MM.1S (cell line): ENCODE results near the gene PRKAG2.

Experiments
- DNase-seq: peaks from one replicate; pipeline ENCODE4 v3.0.0-alpha.2; 2015
- H2AFZ ChIP-seq: fragments of 300-600 bp; sonication (generic); 2 replicates; pipeline ENCODE4 v1.6.0; 2016; ENCODE audit warnings: antibody characterized with exemption, low read length
- H3F3A ChIP-seq: fragments of 300-600 bp; sonication (generic); 2 replicates; pipeline ENCODE4 v1.6.1; 2016; ENCODE audit warnings: mild to moderate bottlenecking, antibody characterized with exemption, low read length, moderate library complexity, mixed read lengths; ENCODE audit not compliant: insufficient read depth
- H3K27ac ChIP-seq: fragments of 300-600 bp; sonication (generic); 2 replicates; pipeline ENCODE4 v1.5.1; 2016; ENCODE audit warnings: mild to moderate bottlenecking, low read length
- H3K27me3 ChIP-seq: fragments of 300-600 bp; sonication (generic); replicated peaks from 2 replicates; pipeline ENCODE4 v1.6.0; 2016; ENCODE audit warnings: low read length; ENCODE audit not compliant: insufficient read depth
- H3K36me3 ChIP-seq: fragments of 300-600 bp; sonication (generic); replicated peaks from 2 replicates; pipeline ENCODE4 v1.6.1; 2016; ENCODE audit warnings: mild to moderate bottlenecking, low read length, mixed read lengths; ENCODE audit not compliant: insufficient read depth
- H3K4me1 ChIP-seq: fragments of 300-600 bp; sonication (generic); 2 replicates; pipeline ENCODE4 v1.6.1; 2016; ENCODE audit warnings: low read length, mixed read lengths
- H3K4me2 ChIP-seq: fragments of 300-600 bp; sonication (generic); 2 replicates; pipeline ENCODE4 v1.6.0; 2016; ENCODE audit warnings: low read depth, low read length
- H3K4me3 ChIP-seq: fragments of 300-600 bp; sonication (generic); 2 replicates; pipeline ENCODE4 v1.5.1; 2016; ENCODE audit warnings: low read length, mixed read lengths
- H3K79me2 ChIP-seq: fragments of 300-600 bp; sonication (generic); 2 replicates; pipeline ENCODE4 v1.6.1; 2016; ENCODE audit warnings: mixed run types, low read length, mixed read lengths
- H3K9ac ChIP-seq: fragments of 300-600 bp; sonication (generic); 2 replicates; pipeline ENCODE4 v1.6.1; 2016; ENCODE audit warnings: low read length, mixed read lengths
- H3K9me2 ChIP-seq: fragments of 300-600 bp; sonication (generic); replicated peaks from 2 replicates; pipeline ENCODE4 v1.6.1; 2016; ENCODE audit warnings: mild to moderate bottlenecking, low read length, mixed read lengths; ENCODE audit not compliant: insufficient read depth
- H3K9me3 ChIP-seq: fragments of 300-600 bp; sonication (generic); replicated peaks from 2 replicates; pipeline ENCODE4 v1.6.1; 2016; ENCODE audit warnings: mild to moderate bottlenecking, low read length, mixed read lengths; ENCODE audit not compliant: insufficient read depth
- H4K20me1 ChIP-seq: fragments of 300-600 bp; sonication (generic); 2 replicates; pipeline ENCODE4 v1.6.1; 2016; ENCODE audit warnings: mild to moderate bottlenecking, low read length, moderate library complexity, mixed read lengths; ENCODE audit not compliant: insufficient read depth
- CTCF ChIP-seq: fragments of 300-600 bp; sonication (generic); IDR thresholded peaks from 2 replicates; pipeline ENCODE4 v1.5.1; 2016; ENCODE audit warnings: antibody characterized with exemption, low read length, mixed read lengths
- EZH2 ChIP-seq: fragments of 300-600 bp; sonication (generic); optimal IDR thresholded peaks from 2 replicates; pipeline ENCODE3; 2017; ENCODE audit warnings: low read depth, mild to moderate bottlenecking, antibody characterized with exemption, low read length, mixed read lengths
- EZH2phosphoT487 ChIP-seq: fragments of 300-600 bp; sonication (generic); IDR thresholded peaks from 2 replicates; pipeline ENCODE4 v1.6.1; 2018; ENCODE audit warnings: antibody characterized with exemption, low read length

PRKAG2 gene

GRCh38 chr7:151694828-151695580 is 181.9 kb downstream of the PRKAG2 start:
- Histone ChIP-seq H3K36me3 (no peaks in the 10 kb centered on the region), H3K9ac (no peak overlapping the region), H3K4me2 (no peak overlapping the region), H3K27me3 (peaks cover 9% of the 10 kb centered on the region; the same call in 1 of the 2 replicates), H4K20me1 (no peaks in the 10 kb centered on the region), H3K4me3 (no peak overlapping the region), H3K79me2 (no peaks in the 10 kb centered on the region), H3K9me2 (no peaks in the 10 kb centered on the region), H3F3A (no peaks in the 10 kb centered on the region), H3K4me1 (no peaks in the 10 kb centered on the region), H2AFZ (no peak overlapping the region), H3K27ac (no peak overlapping the region), H3K9me3 (no peaks in the 10 kb centered on the region)
- no peak for DNase-seq
- TF ChIP-seq EZH2 (no peak), CTCF (no peak), EZH2phosphoT487 (no peak)

- H3K27ac ChIP-seq, result no peak overlapping the region
- H3K36me3 ChIP-seq, result no peaks in the 10 kb centered on the region
- no peak for TF ChIP-seq EZH2
- TF ChIP-seq EZH2phosphoT487, result no peak
- no peak for TF ChIP-seq CTCF
- H3K4me2 ChIP-seq, result no peak overlapping the region
- no peak overlapping the region for H3K9ac ChIP-seq
- H3K27me3 ChIP-seq, result peaks cover 14% of the 10 kb centered on the region; the same call in 1 of the 2 replicates
- H3K9me3 ChIP-seq, result no peaks in the 10 kb centered on the region
- no peak overlapping the region for H3K4me3 ChIP-seq
- H3F3A ChIP-seq, result no peaks in the 10 kb centered on the region
- no peaks in the 10 kb centered on the region for H3K79me2 ChIP-seq
- H2AFZ ChIP-seq, result no peak overlapping the region
- no peak for DNase-seq
- no peaks in the 10 kb centered on the region for H3K9me2 ChIP-seq
- H3K4me1 ChIP-seq, result no peaks in the 10 kb centered on the region
- no peaks in the 10 kb centered on the region for H4K20me1 ChIP-seq
These were observed 182.5 kb downstream of the PRKAG2 start for GRCh38 chr7:151694441-151694827.

- H2AFZ ChIP-seq, result no peak overlapping the region
- H3K4me1 ChIP-seq, result no peaks in the 10 kb centered on the region
- H3K27ac ChIP-seq, result no peak overlapping the region
- no peaks in the 10 kb centered on the region for H3F3A ChIP-seq
- no peak overlapping the region for H3K9ac ChIP-seq
- no peaks in the 10 kb centered on the region for H3K36me3 ChIP-seq
- H3K27me3 ChIP-seq, result peaks cover 14% of the 10 kb centered on the region; the same call in 1 of the 2 replicates
- no peaks in the 10 kb centered on the region for H3K79me2 ChIP-seq
- no peak overlapping the region for H3K4me3 ChIP-seq
- no peak for DNase-seq
- H3K9me2 ChIP-seq, result no peaks in the 10 kb centered on the region
- H4K20me1 ChIP-seq, result no peaks in the 10 kb centered on the region
- H3K4me2 ChIP-seq, result no peak overlapping the region
- no peaks in the 10 kb centered on the region for H3K9me3 ChIP-seq
- no peak for TF ChIP-seq EZH2
- TF ChIP-seq EZH2phosphoT487, result no peak
- TF ChIP-seq CTCF, result no peak
These were observed 183.8 kb downstream of the PRKAG2 start for GRCh38 chr7:151693140-151693539.
